ENCODE data around the gene ATP6AP1.

ATP6AP1 gene

DNA sequence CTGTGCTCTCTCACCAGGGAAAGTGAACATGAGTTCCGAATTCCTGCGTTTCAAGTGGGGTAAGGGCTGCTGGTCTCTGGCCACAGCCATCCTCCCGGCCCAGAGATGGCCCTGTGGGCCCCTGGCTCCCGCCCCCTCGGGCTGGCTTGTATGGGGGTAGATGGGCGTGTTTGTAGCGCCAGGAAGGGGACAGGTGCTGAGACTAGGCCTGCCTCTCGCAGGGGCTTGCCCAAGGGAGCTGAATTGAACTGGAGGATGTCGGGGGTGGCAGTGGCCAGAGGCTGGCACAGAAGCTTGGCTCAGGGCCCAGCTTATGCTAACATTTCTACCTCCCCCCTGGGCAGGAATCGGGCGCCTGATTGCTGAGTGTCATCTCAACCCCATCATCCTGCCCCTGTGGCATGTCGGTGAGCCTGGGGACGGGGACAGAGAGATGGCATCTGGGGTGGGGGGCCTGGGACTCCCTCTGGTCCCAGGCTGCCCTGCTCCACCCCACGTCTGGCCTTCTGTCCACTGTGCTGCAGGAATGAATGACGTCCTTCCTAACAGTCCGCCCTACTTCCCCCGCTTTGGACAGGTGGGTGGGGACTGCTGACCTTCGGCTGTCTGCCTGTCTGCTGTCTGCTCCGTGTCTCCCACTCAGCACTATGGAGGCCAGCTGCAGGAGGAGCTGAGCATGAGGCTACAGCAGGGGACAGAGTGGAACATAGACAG is 8.6 kb upstream of the ATP6AP1 start:
- no peak overlapping the region for H3K4me3 ChIP-seq (ENCODE audit: low read length)
- no peak for DNase-seq (ENCODE audit: low read depth, low spot score)

DNA sequence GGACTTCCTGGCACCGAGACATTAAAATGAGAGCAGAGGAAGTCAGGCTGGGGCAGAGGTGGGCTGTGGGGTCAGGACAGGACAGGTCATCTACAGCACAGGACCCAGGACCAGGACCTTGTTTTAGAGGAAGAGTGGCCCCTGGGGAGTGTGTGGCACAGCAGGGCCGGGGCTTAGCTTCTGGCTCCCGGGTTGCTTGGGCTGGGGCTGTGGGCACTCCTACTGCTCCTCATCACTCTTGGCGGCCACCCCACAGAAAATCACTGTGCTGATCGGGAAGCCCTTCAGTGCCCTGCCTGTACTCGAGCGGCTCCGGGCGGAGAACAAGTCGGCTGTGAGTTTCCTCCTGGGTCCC is 8.1 kb upstream of the ATP6AP1 start:
- no peak for DNase-seq (ENCODE audit: low read depth, low spot score)
- no peak overlapping the region for H3K4me3 ChIP-seq (ENCODE audit: low read length)

DNA sequence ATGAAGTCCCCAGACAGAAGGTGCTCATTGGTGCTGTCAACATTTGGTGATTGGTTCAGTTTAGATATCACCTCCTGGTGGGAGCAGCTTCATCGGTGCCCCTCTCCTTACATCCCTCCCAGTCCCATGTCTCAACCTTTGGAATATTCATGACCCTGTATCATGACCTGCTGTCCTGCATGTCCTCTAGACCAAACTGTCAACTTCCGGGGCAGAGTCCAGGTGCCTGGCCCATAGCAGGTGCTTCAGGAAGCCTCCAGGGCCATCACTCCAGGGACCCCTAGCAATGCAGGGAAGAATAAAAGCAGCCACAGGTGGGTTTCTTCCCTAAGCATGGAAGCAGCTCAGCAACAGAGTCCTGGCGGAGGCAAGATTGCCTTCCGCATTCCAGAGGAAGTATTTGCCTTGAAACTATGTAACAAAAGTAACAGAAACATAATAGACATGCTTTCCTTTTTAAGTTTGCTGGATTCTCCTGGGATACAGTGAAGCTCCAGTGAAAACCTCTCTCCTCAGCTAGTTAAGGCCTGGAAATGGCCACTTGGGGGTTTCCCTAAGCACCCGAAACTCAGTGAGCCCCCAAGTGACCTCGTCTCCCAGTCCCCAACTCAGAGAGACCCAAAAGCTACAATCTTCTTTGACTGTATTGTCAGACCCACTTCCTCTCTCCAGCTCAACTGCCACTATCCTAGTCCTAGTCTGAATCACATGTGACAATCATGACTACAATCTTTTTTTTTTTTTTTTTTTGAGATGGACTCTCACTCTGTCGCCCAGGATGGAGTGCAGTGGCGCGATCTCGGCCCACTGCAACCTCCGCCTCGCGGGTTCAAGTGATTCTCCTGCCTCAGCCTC is 1.3 kb upstream of the ATP6AP1 start:
- H3K4me3 ChIP-seq (ENCODE audit: low read length), result no peak overlapping the region

DNA sequence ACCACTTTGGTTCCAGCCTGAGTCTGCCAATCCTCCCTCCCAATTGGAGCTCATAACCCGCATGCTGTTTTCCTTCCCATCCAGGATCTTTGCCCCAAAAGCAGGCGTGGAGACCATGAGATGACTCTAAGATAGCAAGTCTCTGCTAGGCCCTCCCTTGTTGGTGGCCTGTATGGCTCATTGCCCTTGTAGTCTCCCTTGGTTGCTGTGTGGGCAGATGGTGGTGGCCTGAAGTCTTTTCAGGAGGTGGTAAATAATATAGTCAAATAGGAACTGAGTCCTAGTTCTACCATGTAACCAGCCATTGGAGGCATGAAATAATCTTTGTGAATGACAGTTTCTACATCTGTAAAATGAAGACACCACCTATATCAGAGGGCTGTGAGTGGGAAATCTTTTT is 1.2 kb downstream of the ATP6AP1 start:
- no peak for DNase-seq (ENCODE audit: low read depth, low spot score)
- peak overlapping the region; percentile 64; the same call in 1 of the 2 replicates for H3K4me3 ChIP-seq (ENCODE audit: low read length)

More for the DNA sequence above, 1.3 kb upstream of the ATP6AP1 start:
- DNase-seq (ENCODE audit: low read depth, low spot score), result no peak

DNA sequence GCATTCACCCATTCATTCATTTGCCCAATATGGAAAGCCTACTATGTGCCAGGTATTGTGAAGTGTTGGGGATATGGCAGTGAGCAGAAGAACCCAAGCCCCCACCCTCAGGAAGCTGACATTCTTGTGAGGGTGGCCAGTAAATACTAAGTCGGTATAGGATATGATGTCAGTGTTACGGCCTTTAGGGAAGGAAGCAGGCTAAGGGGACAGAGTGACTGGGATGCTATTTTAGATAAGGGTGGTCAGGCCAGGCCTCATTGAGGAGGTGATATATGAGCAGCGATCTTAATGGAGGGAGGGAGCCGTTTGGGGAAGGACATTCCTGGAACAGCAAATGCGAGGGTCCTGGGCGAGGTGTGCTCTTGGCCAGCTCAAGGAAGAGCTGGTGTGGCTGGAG is 2.0 kb downstream of the ATP6AP1 start:
- no peak for DNase-seq (ENCODE audit: low read depth, low spot score)

DNA sequence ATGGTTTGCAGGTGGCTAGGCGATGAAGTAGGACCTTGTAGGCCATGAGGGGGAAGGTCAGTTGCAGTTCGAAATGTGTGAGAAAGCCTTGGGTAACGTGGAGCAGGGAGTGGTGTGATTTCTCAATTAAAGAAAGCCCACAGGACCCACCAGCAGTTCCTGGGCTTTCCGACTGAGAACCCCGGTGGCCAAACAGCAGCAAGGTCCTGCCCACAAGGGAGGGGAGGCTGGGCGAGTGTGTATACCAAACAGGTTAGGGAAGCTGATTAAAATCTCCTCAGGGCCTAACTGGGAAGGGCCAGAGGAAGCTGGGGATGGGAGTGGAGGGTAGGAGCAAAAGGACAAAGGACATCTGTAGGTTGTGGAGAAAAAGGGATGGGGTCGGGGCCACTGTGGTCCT is 2.4 kb downstream of the ATP6AP1 start:
- no peak overlapping the region for H3K4me3 ChIP-seq (ENCODE audit: low read length)
- no peak for DNase-seq (ENCODE audit: low read depth, low spot score)

More for the DNA sequence above, 2.0 kb downstream of the ATP6AP1 start:
- no peak overlapping the region for H3K4me3 ChIP-seq (ENCODE audit: low read length)

DNA sequence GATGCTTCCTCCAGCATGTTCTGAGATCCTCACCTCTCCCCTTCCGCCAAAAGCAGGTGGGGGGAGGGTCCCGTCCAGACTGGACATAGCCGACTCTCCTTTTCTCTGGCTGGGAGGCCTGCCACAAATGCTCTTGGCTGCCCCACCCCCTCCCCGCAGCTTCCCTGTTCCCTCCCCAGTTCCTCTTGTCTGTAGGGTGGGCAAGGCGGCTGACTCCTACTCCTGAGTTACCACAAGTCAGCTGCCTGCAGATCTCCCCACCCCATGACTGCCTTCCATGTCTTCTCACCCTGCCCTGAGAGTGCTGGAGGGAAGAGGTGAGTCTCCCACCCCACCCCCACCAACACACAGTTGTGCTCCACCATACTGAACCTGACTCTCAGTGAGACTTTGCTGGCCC is 2.9 kb downstream of the ATP6AP1 start:
- no peak for DNase-seq (ENCODE audit: low read depth, low spot score)
- H3K4me3 ChIP-seq (ENCODE audit: low read length), result no peak overlapping the region

DNA sequence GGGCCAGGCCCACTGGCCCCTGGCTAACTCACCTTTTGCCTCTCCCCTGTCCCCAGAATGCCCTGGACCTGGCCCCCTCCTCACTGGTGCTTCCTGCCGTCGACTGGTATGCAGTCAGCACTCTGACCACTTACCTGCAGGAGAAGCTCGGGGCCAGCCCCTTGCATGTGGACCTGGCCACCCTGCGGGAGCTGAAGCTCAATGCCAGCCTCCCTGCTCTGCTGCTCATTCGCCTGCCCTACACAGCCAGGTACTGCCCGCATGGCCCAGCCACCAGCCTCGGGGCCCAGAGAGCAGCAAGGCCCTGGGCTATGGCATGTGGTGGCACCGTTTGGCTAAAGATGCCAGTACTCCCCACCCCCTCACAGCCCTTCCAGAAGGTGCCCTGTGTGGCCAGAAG is 3.7 kb downstream of the ATP6AP1 start:
- H3K4me3 ChIP-seq (ENCODE audit: low read length), result no peak overlapping the region
- DNase-seq (ENCODE audit: low read depth, low spot score), result no peak

DNA sequence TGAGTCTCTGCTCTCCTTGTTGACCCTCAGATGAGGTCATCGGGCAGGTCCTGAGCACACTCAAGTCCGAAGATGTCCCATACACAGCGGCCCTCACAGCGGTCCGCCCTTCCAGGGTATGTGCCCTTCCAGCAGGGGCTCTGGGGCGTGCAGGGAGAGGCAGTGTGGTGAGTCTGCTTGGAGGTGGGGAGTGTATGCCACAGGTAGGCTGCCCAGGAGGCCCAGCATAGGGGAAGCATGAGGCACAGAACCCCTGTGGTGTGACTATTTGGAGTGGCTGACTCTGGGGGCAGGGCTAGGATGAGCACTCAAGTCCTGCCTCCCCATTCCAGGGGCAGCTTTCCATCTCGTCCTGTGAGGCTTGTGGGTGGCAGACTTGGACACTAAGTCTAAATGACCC is 5.1 kb downstream of the ATP6AP1 start:
- no peak overlapping the region for H3K4me3 ChIP-seq (ENCODE audit: low read length)
- DNase-seq (ENCODE audit: low read depth, low spot score), result no peak

DNA sequence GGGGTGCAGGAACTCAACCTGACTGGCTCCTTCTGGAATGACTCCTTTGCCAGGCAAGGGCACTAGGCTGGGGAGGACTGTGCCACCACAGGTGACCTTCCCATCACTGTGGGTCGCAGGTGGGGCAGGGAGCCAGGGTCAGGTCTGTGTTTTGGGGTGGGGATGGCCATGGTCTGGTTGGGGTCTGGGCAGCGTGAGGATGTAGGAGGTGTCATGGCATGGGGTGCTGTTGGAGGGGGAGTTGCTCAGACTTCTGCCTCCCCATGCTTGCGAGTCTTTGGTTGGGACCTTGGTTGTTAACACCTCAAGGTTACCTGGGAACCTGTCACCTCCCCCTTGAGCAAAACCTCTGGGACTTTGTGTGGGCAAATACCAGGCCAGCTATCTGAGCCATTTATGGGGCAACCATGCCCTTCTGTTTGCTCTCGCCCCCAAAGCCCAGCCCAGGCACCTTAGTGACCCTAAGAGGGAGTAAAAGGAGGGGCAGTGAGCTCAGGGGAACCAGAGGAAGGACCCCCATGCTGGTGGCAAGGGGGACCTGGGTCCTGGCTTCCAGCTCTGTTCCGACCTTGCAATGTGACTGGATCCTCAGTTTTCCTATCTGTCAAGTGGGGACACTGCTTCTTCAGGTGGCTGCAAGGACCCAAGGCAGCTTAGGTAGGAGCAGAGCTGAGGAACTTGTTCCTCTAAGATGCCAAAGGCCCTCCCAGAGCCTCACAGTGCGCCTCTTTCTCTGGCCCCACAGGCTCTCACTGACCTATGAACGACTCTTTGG is 6.1 kb downstream of the ATP6AP1 start:
- no peak overlapping the region for H3K4me3 ChIP-seq (ENCODE audit: low read length)
- no peak for DNase-seq (ENCODE audit: low read depth, low spot score)

DNA sequence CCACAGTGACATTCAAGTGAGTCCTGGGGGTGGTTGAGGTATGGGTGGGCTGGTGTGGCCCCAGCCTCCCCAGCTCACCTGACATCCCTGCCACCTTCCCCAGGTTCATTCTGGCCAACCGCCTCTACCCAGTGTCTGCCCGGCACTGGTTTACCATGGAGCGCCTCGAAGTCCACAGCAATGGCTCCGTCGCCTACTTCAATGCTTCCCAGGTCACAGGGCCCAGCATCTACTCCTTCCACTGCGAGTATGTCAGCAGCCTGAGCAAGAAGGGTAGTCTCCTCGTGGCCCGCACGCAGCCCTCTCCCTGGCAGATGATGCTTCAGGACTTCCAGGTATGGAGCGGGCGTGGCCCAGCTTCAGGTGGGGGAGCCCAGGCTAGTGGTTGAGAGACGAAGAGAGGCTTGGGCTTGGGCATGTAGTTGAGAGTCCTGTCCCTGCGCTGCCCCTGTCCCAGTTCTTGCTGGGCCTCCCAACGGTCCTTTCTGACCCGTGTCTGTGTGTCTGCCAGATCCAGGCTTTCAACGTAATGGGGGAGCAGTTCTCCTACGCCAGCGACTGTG is 6.8 kb downstream of the ATP6AP1 start:
- H3K4me3 ChIP-seq (ENCODE audit: low read length), result no peak overlapping the region
- DNase-seq (ENCODE audit: low read depth, low spot score), result no peak

DNA sequence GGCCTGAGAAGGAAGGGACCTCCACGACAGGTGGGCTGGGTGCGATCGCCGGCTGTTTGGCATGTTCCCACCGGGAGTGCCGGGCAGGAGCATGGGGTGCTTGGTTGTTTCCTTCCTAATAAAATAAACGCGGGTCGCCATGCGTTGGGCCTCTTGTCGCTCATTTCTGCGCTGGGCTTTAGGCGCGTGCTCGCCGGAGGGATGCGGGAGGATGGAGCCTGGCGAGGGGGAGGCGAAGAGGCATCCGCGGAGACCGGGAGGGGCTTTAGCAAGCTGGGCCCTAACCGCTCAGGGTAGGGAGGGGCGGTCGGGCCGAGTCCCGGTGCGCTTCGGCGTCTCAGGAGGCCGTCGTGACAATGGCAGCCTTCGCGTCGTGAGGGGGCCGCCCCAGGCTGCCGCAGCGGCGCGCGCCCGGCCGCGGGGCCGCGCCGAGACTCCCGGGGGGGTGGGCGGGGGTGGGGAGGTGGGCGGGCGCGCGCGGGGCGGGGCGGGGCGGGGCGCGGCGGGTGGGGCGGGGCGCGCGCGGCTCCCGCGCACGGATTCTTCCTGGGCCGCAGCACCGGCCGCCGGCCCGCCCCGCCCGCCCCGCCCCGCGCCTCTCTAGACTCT is 8.0 kb downstream of the ATP6AP1 start:
- H3K4me3 ChIP-seq (ENCODE audit: low read length), result peak overlapping the region; percentile 20
- DNase-seq (ENCODE audit: low read depth, low spot score), result no peak

DNA sequence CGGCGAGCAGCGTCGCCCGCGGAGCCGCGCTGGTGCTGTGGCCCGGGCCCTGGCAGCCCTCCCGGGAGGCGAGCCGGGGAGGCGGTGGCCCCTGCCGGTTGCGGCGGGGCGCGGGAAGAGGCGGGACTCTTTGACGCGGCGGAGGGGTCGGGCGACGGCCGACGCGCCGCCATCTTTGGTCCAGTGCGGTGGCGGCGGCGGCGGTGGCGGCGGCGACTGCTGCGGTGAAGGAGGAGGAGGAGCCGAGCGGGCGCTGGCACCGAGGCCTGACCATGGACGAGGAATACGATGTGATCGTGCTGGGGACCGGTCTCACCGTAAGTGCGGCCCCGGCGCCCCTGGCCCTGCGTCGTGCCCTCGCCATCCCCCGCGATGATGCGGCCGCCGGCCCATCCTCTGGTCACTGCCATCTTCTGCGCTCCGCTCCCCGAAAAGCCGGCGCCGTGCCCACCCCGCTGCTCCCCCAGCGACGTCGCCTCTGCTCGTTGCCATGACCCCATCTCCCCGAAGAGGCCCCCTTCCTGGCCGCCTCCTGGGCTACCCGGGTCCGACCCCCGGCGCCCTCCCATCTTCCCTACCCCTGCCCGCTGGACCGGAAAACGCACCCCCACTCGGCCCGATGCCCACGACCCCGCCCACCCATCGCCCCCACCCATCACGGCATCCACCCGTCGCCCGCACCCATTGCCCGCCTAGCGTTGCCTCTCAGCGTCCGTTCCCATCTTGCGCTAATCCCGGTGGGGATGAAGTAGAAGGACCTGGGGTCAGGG is 8.7 kb downstream of the ATP6AP1 start, which contains the start of gene GDI1:
GDI1 (plus strand) TSS at position 172 of the 770 bp plus-strand sequence; CDS start at position 273, 101 bp downstream.
- DNase-seq (ENCODE audit: low read depth, low spot score), result no peak
- H3K4me3 ChIP-seq (ENCODE audit: low read length), result peak within 1 kb of the TSS; percentile 59

DNA sequence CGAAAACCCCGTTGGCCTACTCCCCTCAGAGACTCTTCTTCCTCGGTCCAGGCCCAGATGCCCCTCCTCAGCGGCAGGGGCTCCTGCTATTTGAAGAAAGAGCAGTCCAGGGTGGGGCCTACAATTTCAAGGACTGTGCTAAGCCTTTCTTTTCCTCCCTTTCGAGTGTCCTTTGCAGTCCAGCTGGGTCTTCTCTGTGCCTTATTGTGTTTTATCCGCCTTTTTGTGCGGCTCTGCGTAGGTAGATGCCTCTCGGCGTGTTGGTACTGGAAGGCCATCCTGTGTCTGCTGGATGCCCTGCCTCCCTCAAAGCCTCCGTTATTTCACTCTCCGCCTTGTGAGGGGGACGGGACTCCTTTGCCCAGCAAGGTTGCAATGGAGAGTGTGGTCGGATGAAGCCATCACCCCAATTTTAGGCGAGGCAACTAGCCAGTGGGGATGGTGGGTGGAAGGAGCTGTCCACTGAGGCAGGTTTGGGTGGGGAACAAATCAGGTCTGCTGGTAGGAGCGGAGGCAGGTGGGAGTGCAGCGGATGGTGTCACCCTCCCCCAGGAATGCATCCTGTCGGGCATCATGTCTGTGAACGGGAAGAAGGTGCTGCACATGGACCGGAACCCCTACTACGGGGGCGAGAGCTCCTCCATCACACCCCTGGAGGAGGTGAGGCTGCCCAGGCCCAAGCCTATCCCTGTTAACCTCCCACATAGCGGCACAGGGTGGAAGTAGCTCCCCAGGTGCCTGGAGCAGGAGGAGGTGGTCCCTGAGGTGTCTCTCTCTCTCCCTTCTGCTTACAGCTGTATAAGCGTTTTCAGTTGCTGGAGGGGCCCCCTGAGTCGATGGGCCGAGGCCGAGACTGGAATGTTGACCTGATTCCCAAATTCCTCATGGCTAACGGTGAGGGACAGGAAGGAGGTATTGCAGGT is 9.8 kb downstream of the ATP6AP1 start:
- H3K4me3 ChIP-seq (ENCODE audit: low read length), result peak overlapping the region; percentile 59
- no peak for DNase-seq (ENCODE audit: low read depth, low spot score)

DNA sequence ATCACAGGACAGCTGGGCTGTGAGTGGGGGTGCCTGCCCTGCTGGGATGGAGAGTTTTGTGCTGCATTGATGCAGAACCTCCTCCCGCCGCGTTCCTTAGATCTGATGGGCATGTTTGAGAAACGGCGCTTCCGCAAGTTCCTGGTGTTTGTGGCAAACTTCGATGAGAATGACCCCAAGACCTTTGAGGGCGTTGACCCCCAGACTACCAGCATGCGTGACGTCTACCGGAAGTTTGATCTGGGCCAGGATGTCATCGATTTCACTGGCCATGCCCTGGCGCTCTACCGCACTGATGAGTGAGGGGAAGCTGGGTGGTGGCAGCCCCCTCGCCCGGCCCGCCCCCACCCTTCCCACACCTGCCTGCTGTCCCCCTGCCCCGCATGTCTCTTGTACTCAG is 11.4 kb downstream of the ATP6AP1 start:
- DNase-seq (ENCODE audit: low read depth, low spot score), result no peak
- no peak overlapping the region for H3K4me3 ChIP-seq (ENCODE audit: low read length)

DNA sequence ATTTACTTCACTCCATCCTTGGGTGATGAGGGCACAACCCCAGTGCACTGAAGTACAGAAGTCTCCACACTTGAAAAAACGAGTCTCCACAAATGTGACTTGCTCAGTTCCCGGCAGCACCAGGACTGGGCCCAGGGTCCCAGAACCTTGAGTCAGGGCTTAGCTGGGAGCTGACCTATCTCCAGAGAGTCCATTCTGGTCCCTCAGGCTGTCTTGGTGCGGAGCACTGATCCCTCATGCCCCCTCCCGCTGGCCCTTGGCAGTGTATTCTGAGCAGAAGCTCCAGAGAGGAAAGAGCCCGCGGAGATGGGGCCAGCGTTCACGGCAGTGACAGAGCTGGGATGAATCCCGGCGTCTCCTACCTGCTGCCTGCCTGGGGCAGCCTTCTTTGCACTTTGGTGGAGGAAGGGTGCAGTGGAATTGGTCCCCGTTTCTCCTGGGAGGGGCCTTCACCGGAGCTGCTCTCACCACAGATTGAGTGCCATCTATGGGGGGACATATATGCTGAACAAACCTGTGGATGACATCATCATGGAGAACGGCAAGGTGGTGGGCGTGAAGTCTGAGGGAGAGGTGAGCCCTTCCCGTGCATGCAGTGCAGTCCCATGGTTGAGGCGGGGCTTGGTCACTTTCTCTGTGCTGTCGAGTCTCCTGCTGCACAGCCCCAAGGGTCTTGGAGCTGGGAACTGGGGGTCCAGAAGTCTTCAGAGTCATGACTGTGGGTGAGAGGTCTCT is 12.3 kb downstream of the ATP6AP1 start:
- no peak for DNase-seq (ENCODE audit: low read depth, low spot score)
- H3K4me3 ChIP-seq (ENCODE audit: low read length), result no peak overlapping the region

DNA sequence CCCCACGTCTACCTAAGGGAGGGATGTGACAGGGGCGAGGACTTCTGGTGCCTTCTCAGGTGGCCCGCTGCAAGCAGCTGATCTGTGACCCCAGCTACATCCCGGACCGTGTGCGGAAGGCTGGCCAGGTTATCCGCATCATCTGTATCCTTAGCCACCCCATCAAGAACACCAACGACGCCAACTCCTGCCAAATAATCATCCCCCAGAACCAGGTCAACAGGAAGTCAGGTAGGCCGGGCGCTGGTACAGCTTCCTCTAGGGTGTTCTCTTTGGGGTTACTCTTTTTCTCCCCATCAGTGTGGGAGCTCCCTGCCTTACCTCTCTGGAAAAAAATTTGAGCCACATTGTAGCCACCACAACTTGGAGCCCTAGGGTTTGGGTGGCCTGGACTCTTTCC is 13.1 kb downstream of the ATP6AP1 start:
- DNase-seq (ENCODE audit: low read depth, low spot score), result no peak
- no peak overlapping the region for H3K4me3 ChIP-seq (ENCODE audit: low read length)
